GM19023 (cell line): Measurements from ENCODE around the gene GLDN.

ENCODE experiments used
- ATAC-seq: cut with Tn5 transposase; IDR thresholded peaks from one replicate; pipeline ENCODE4 v1.9.1; 2021; ENCODE audit warnings: mild to moderate bottlenecking, moderate library complexity; ENCODE audit not compliant: unreplicated experiment

Gene GLDN

GRCh38 chr15:51341366-51342226 lies at the start of gene GLDN:
Gene GLDN, plus strand, starts transcription at chr15:51341655. Its CDS starts 30 bp downstream, at chr15:51341685.
- ATAC-seq: no peak

- ATAC-seq: no peak
Observed at GRCh38 chr15:51298620-51299019, 42.8 kb upstream of the GLDN start.

- ATAC-seq: no peak
Observed at GRCh38 chr15:51299187-51300015, 42.1 kb upstream of the GLDN start.

- no peak for ATAC-seq
Observed at GRCh38 chr15:51302480-51302879, 39.0 kb upstream of the GLDN start.

- no peak for ATAC-seq
Observed at GRCh38 chr15:51303462-51303980, 37.9 kb upstream of the GLDN start.

- no peak for ATAC-seq
Observed at GRCh38 chr15:51307325-51307724, 34.1 kb upstream of the GLDN start.

GRCh38 chr15:51307811-51308210 lies 33.6 kb upstream of the GLDN start:
- no peak for ATAC-seq

- ATAC-seq: no peak
Observed at GRCh38 chr15:51310064-51310463, 31.4 kb upstream of the GLDN start.

- no peak for ATAC-seq
Observed at GRCh38 chr15:51311510-51311909, 29.9 kb upstream of the GLDN start.

- no peak for ATAC-seq
Observed at GRCh38 chr15:51312166-51313073, 29.0 kb upstream of the GLDN start.

GRCh38 chr15:51313074-51313393 lies 28.4 kb upstream of the GLDN start:
- no peak for ATAC-seq

GRCh38 chr15:51313644-51314280 lies 27.7 kb upstream of the GLDN start:
- no peak for ATAC-seq

GRCh38 chr15:51314391-51315337 lies 26.8 kb upstream of the GLDN start:
- no peak for ATAC-seq

- ATAC-seq: no peak
Observed at GRCh38 chr15:51315726-51316125, 25.7 kb upstream of the GLDN start.

GRCh38 chr15:51316636-51317035 lies 24.8 kb upstream of the GLDN start:
- no peak for ATAC-seq

GRCh38 chr15:51318382-51319150 lies 22.9 kb upstream of the GLDN start:
- ATAC-seq: no peak

GRCh38 chr15:51319539-51319938 lies 21.9 kb upstream of the GLDN start:
- no peak for ATAC-seq

- no peak for ATAC-seq
Observed at GRCh38 chr15:51320843-51321242, 20.6 kb upstream of the GLDN start.
